K562 (cell line): ENCODE results near the gene PATL2. TPM values are rescaled to one million over a fixed set of nuclear protein-coding genes. Genes with fewer than 3 reads are reported as not detected.

Experiments used
- BCL6 ChIP-seq: fragments of 250-450 bp; sonication (Bioruptor Pico); IDR thresholded peaks from 2 replicates; pipeline ENCODE4 v1.4.0; 2020
- C11orf30 ChIP-seq: fragments of 450-650 bp; IDR thresholded peaks from 2 replicates; pipeline ENCODE4 v1.6.1; 2016; ENCODE audit warnings: low read depth, mild to moderate bottlenecking
- CEBPG ChIP-seq, 3 experiments: fragments of 200-800 bp in 1 of 3; sonication (Bioruptor generic) in 1 of 3; sonication (generic) in 1 of 3; formaldehyde crosslinking in 1 of 3; IDR thresholded peaks in 2 of 3; conservative IDR thresholded peaks in 1 of 3; 2 replicates each; pipeline versions ENCODE4 v1.6.1 to v1.8.0; 2016 to 2022; ENCODE audit warnings: missing compliant biosample characterization in 2 of 3, missing genetic modification characterization in 2 of 3, mild to moderate bottlenecking in 1 of 3, missing genetic modification reagents in 1 of 3
- DACH1 ChIP-seq: fragments of 450-650 bp; IDR thresholded peaks from 2 replicates; pipeline ENCODE4 v1.6.1; 2018; ENCODE audit not compliant: partially characterized antibody
- ETV6 ChIP-seq, 3 experiments: fragments of 150-350 bp in 1 of 3; sonication (generic) in 1 of 3; formaldehyde crosslinking in 1 of 3; IDR thresholded peaks; 2 replicates each; pipeline versions ENCODE4 v1.6.1 to v1.8.0; 2014 to 2022; ENCODE audit warnings: borderline replicate concordance in 2 of 3, low read depth in 2 of 3, antibody characterized with exemption in 1 of 3, low read length in 1 of 3, mild to moderate bottlenecking in 1 of 3, missing genetic modification reagents in 1 of 3
- FOSL1 ChIP-seq: fragments of 200-800 bp; sonication (Bioruptor generic); conservative IDR thresholded peaks from 2 replicates; pipeline ENCODE4 v1.6.1; 2016; ENCODE audit warnings: missing genetic modification characterization, missing compliant biosample characterization
- IFI16 ChIP-seq: fragments of 250-450 bp; sonication (Bioruptor Pico); IDR thresholded peaks from 2 replicates; pipeline ENCODE4 v2.1.2; 2022; ENCODE audit warnings: mild to moderate bottlenecking, inconsistent platforms
- KDM5B ChIP-seq: fragments of 200-600 bp; sonication (generic); IDR thresholded peaks from 2 replicates; pipeline ENCODE4 v1.6.1; 2012; ENCODE audit warnings: low read depth, mild to moderate bottlenecking, moderate library complexity, low read length, control low read depth, inconsistent platforms; ENCODE audit not compliant: insufficient replicate concordance
- KLF10 ChIP-seq: fragments of 250-450 bp; sonication (Bioruptor Pico); IDR thresholded peaks from 2 replicates; pipeline ENCODE4 v1.6.1; 2021; ENCODE audit warnings: matching md5 sums
- MCM5 ChIP-seq: fragments of 450-650 bp; IDR thresholded peaks from 2 replicates; pipeline ENCODE4 v1.6.1; 2016; ENCODE audit warnings: low read depth
- NEUROD1 ChIP-seq: fragments of 150-350 bp; IDR thresholded peaks from 2 replicates; pipeline ENCODE4 v1.6.1; 2014; ENCODE audit warnings: borderline replicate concordance, low read length, low read depth; ENCODE audit not compliant: partially characterized antibody
- NFE2 ChIP-seq: IDR thresholded peaks from 2 replicates; pipeline ENCODE4 v1.6.1; 2014; ENCODE audit warnings: antibody characterized with exemption, low read depth
- ZBTB17 ChIP-seq: fragments of 450-650 bp; formaldehyde crosslinking; IDR thresholded peaks from 2 replicates; pipeline ENCODE4 v1.4.0; 2020; ENCODE audit warnings: mild to moderate bottlenecking
- ZNF12 ChIP-seq: sonication (generic); formaldehyde crosslinking; IDR thresholded peaks from 2 replicates; pipeline ENCODE4 v1.4.0; 2020; ENCODE audit warnings: mild to moderate bottlenecking, missing genetic modification reagents
- ZNF445 ChIP-seq: fragments of 250-450 bp; sonication (Bioruptor Pico); IDR thresholded peaks from 2 replicates; pipeline ENCODE4 v1.4.0; 2020; ENCODE audit warnings: low read depth, mild to moderate bottlenecking, moderate library complexity
- polyA plus RNA-seq, 8 experiments: library from polyadenylated mRNA; depleted of rRNA in 4 of 8; stranded (reverse) in 5 of 8; unstranded in 3 of 8; fragments of >200 nt; fragmentation: Nextera tagmentation in 2 of 8; fragmentation: Illumina TruSeq in 1 of 8; extraction: Ambion mirVana in 2 of 8; extraction: Trizol in 1 of 8; gene quantifications; 2 replicates each; pipeline versions ENCODE4 v1.2.1 to v1.2.3, GENCODE V29; 2011 to 2014; ENCODE audit warnings: inconsistent platforms in 1 of 8, missing spikeins in 1 of 8
- total RNA-seq, 7 experiments: library from RNA; depleted of rRNA in 6 of 7; stranded (reverse); fragments of >200 nt in 6 of 7; fragmentation: Illumina TruSeq in 2 of 7; extraction: Trizol in 2 of 7; gene quantifications; 2 replicates each; pipeline versions ENCODE4 v1.2.1 to v1.2.3, GENCODE V29; 2011 to 2021; ENCODE audit warnings: low replicate concordance in 1 of 7
- TF ChIP-seq, protein P1 (sequence below): fragments of 250-450 bp; sonication (Bioruptor Pico); IDR thresholded peaks from 2 replicates; pipeline ENCODE4 v1.8.0; 2022; ENCODE audit warnings: inconsistent platforms
- TF ChIP-seq, protein P2 (sequence below): fragments of 450-650 bp; IDR thresholded peaks from 2 replicates; pipeline ENCODE4 v1.6.1; 2016
- TF ChIP-seq, protein P3 (sequence below): fragments of 250-450 bp; sonication (Bioruptor Pico); IDR thresholded peaks from 2 replicates; pipeline ENCODE4 v1.8.0; 2021; ENCODE audit warnings: moderate library complexity, mild to moderate bottlenecking, inconsistent platforms
- TF ChIP-seq, protein P4 (sequence below): sonication (generic); formaldehyde crosslinking; IDR thresholded peaks from 2 replicates; pipeline ENCODE4 v1.8.1; 2023; ENCODE audit warnings: mild to moderate bottlenecking, missing genetic modification reagents
- TF ChIP-seq, protein P5 (sequence below): fragments of 450-650 bp; IDR thresholded peaks from 2 replicates; pipeline ENCODE4 v1.7.0; 2016; ENCODE audit warnings: borderline replicate concordance

The PATL2 gene
- total and polyA plus RNA-seq, 9 of the 15 experiments (the other 6 are each of a cell fraction or from before 2014, with no cell fraction given): 0.42 to 1.1 (median 0.86) TPM

DNA sequence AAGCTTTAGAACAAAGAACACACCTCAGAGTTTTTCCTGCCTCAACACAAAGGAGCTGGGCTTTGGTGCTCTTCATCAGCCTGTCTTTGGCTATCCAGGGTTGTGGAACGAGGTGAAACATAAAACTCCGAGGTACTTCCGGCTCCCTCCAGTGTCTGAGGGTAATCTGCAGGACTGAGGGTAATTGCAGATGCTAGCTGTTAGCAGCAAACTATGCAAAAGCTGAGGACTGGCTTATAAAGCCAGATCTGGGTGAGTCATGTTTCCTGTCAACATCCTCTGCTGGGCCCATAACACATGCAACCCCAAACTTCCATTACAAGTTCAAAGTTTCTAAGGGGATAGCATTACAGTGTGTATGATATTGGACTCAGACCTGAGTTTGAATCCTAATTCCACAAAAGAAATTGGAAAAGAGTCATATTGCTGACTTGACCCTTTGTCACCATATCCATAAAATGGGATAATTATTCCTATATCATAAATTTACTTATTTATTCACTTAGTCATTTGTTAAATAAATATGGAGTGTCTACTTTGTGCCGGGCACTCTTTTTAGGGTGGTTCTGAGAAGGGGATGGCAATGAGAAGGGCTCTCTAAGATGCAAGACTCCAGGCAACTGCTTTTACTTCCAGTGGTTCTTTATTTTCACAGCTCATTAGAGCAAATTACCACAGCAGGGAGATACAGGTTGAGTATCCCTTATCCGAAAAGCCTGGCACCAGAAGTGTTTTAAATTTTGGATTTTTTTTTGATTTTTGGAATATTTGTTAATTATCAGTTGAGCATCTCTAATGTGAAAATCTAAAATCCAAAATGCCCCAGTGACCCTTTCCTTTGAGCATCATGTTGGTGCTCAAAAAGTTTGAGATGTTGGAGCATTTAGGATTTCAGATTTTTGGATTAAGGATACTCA, 15.7 kb upstream of the PATL2 start (continued):
- peak; percentile 91 for TF ChIP-seq KDM5B
- peak; percentile 97 for TF ChIP-seq FOSL1 (tag)
- TF ChIP-seq MCM5: no peak
- TF ChIP-seq, protein P1, sequence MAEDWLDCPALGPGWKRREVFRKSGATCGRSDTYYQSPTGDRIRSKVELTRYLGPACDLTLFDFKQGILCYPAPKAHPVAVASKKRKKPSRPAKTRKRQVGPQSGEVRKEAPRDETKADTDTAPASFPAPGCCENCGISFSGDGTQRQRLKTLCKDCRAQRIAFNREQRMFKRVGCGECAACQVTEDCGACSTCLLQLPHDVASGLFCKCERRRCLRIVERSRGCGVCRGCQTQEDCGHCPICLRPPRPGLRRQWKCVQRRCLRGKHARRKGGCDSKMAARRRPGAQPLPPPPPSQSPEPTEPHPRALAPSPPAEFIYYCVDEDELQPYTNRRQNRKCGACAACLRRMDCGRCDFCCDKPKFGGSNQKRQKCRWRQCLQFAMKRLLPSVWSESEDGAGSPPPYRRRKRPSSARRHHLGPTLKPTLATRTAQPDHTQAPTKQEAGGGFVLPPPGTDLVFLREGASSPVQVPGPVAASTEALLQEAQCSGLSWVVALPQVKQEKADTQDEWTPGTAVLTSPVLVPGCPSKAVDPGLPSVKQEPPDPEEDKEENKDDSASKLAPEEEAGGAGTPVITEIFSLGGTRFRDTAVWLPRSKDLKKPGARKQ (CRISPR knock-in tag): no peak
- peak; percentile 29; the same call in 1 of the 2 replicates for TF ChIP-seq CEBPG (CRISPR knock-in tag; IDR thresholded peaks at IDR 0.05)
- no peak for TF ChIP-seq CEBPG (tag; conservative IDR thresholded peaks at IDR 0.05 in 1 of 2, IDR thresholded peaks at IDR 0.05 in 1 of 2)
- TF ChIP-seq BCL6: no peak
- peak; percentile 69 for TF ChIP-seq NFE2
- no peak for TF ChIP-seq ZNF12 (CRISPR knock-in tag)
- no peak for TF ChIP-seq DACH1
- TF ChIP-seq, protein P2, sequence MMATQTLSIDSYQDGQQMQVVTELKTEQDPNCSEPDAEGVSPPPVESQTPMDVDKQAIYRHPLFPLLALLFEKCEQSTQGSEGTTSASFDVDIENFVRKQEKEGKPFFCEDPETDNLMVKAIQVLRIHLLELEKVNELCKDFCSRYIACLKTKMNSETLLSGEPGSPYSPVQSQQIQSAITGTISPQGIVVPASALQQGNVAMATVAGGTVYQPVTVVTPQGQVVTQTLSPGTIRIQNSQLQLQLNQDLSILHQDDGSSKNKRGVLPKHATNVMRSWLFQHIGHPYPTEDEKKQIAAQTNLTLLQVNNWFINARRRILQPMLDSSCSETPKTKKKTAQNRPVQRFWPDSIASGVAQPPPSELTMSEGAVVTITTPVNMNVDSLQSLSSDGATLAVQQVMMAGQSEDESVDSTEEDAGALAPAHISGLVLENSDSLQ: 0 out of 2 replicates have a peak, but pooled peaks have one; percentile 27
- peak; percentile 73; the same call in 1 of the 2 replicates for TF ChIP-seq KLF10 (CRISPR knock-in tag)
- peak; percentile 72 for TF ChIP-seq ZBTB17
- TF ChIP-seq C11orf30: peak; percentile 91
- TF ChIP-seq ZNF445 (CRISPR knock-in tag): peak; percentile 84; the same call in 1 of the 2 replicates
- TF ChIP-seq NEUROD1: peak; percentile 31
- TF ChIP-seq ETV6 (IDR thresholded peaks at IDR 0.05; ENCODE audit: borderline replicate concordance in 1 of 2, low read depth in 2 of 2, low read length in 1 of 2): peak; percentile 55 to 72; a peak in 2 of 4 replicates
- TF ChIP-seq ETV6 (CRISPR knock-in tag; IDR thresholded peaks at IDR 0.05; ENCODE audit: borderline replicate concordance): no peak
- TF ChIP-seq, protein P3, sequence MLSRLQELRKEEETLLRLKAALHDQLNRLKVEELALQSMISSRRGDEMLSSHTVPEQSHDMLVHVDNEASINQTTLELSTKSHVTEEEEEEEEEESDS (CRISPR knock-in tag): peak; percentile 82
- TF ChIP-seq, protein P4, sequence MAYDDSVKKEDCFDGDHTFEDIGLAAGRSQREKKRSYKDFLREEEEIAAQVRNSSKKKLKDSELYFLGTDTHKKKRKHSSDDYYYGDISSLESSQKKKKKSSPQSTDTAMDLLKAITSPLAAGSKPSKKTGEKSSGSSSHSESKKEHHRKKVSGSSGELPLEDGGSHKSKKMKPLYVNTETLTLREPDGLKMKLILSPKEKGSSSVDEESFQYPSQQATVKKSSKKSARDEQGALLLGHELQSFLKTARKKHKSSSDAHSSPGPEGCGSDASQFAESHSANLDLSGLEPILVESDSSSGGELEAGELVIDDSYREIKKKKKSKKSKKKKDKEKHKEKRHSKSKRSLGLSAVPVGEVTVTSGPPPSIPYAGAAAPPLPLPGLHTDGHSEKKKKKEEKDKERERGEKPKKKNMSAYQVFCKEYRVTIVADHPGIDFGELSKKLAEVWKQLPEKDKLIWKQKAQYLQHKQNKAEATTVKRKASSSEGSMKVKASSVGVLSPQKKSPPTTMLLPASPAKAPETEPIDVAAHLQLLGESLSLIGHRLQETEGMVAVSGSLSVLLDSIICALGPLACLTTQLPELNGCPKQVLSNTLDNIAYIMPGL (CRISPR knock-in tag): no peak
- TF ChIP-seq IFI16 (CRISPR knock-in tag): no peak
- TF ChIP-seq, protein P5, sequence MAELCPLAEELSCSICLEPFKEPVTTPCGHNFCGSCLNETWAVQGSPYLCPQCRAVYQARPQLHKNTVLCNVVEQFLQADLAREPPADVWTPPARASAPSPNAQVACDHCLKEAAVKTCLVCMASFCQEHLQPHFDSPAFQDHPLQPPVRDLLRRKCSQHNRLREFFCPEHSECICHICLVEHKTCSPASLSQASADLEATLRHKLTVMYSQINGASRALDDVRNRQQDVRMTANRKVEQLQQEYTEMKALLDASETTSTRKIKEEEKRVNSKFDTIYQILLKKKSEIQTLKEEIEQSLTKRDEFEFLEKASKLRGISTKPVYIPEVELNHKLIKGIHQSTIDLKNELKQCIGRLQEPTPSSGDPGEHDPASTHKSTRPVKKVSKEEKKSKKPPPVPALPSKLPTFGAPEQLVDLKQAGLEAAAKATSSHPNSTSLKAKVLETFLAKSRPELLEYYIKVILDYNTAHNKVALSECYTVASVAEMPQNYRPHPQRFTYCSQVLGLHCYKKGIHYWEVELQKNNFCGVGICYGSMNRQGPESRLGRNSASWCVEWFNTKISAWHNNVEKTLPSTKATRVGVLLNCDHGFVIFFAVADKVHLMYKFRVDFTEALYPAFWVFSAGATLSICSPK: no peak
